OCI-LY1 (cell line): ENCODE results near the gene PPP2R5B.
A peak's percentile ranks its signal among the peaks of the same experiment; 100 is the strongest.

Experiments
- CTCF ChIP-seq: fragments of 200-600 bp; sonication (generic), shearing (Covaris generic); IDR thresholded peaks from 2 replicates; pipeline ENCODE4 v1.5.1; 2017; ENCODE audit warnings: mild to moderate bottlenecking, antibody characterized with exemption, low read length, moderate library complexity, mixed read lengths
- EZH2 ChIP-seq: fragments of 200-600 bp; sonication (generic), shearing (Covaris generic); IDR thresholded peaks from 2 replicates; pipeline ENCODE4 v1.8.0; 2017; ENCODE audit warnings: borderline replicate concordance, mixed run types, mild to moderate bottlenecking, antibody characterized with exemption, low read length, moderate library complexity, mixed read lengths

- TF ChIP-seq EZH2: no peak
- peak; percentile 52 for TF ChIP-seq CTCF
These were observed 45.8 kb upstream of the PPP2R5B start, which contains the start of gene EHD1 for GRCh38 chr11:64878494-64879243.
